Osteocyte (in vitro differentiated cells): ENCODE measurements around the gene DNAAF5. TPM values are rescaled to one million over a fixed set of nuclear protein-coding genes. Genes with fewer than 3 reads are reported as not detected.

Source experiments
- DNase-seq: peaks from one replicate; pipeline ENCODE4 v3.0.0; 2021; ENCODE audit warnings: mixed read lengths; ENCODE audit not compliant: unreplicated experiment; ENCODE audit errors: extremely low spot score
- H3K27ac Mint-ChIP-seq: one replicate; pipeline ENCODE4 v1.8.0; 2021; ENCODE audit warnings: mild to moderate bottlenecking, mixed read lengths; ENCODE audit not compliant: unreplicated experiment
- H3K27me3 Mint-ChIP-seq: one replicate; pipeline ENCODE4 v1.8.0; 2021; ENCODE audit warnings: mixed read lengths; ENCODE audit not compliant: unreplicated experiment
- H3K36me3 Mint-ChIP-seq: one replicate; pipeline ENCODE4 v1.8.0; 2021; ENCODE audit warnings: mixed read lengths; ENCODE audit not compliant: unreplicated experiment
- H3K4me1 Mint-ChIP-seq: one replicate; pipeline ENCODE4 v1.8.0; 2021; ENCODE audit warnings: mixed read lengths; ENCODE audit not compliant: unreplicated experiment
- H3K4me3 Mint-ChIP-seq: one replicate; pipeline ENCODE4 v1.8.0; 2021; ENCODE audit warnings: mild to moderate bottlenecking, moderate library complexity, mixed read lengths; ENCODE audit not compliant: unreplicated experiment
- H3K9me3 Mint-ChIP-seq: one replicate; pipeline ENCODE4 v1.8.0; 2021; ENCODE audit warnings: mixed read lengths; ENCODE audit not compliant: unreplicated experiment
- total RNA-seq: library from RNA; stranded (reverse); gene quantifications from 2 replicates; pipeline ENCODE4 v1.2.1, GENCODE V29; 2021
- TF ChIP-seq, protein P1 (sequence below): fragments of 200-600 bp; sonication (generic); IDR thresholded peaks from 2 replicates; pipeline ENCODE4 v1.5.0; 2021; ENCODE audit warnings: antibody characterized with exemption, mild to moderate bottlenecking, moderate library complexity

The DNAAF5 gene
- total RNA-seq, 1 donor from 2014 or later: 28.1 TPM

DNA sequence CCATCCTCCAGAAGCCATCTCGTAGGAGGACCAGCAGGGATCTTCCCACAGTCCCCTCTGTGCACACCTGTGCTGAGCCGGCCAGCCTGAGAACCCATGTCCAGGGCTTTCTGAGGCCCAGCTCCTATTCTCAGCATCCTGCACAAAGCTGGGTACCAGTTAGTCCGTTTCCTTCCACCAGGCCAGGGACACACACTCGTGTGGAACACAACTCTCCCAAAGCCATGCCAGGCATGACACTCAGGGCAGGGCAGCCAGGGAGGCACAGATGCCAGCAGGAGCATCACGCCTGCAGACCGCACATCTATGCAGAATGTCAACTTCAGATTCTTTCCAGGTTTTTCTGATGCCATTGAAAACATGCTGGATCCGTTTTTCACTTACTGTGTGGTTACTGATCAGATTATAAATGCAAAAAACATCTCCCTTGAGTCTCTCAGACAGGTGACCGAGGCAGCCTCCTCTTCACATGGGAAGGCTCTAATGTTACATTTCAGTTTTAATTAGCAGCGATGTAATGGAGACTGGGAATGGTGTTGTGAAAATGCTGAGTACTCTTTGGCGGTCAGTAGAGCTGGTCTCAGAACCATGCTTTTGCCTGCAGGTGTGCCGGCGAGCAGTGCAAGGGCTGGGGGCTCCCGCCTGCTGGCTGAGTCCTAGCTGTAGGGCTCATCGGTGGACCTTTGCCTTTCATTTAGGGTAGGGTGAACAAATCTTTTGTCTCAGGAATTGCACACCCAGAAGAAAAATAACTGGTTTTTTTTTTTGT is 102.5 kb downstream of the DNAAF5 start:
- no peak overlapping the region for H3K4me3 Mint-ChIP-seq
- H3K36me3 Mint-ChIP-seq: peaks cover 6% of the 10 kb centered on the region
- H3K9me3 Mint-ChIP-seq: no peaks in the 10 kb centered on the region
- TF ChIP-seq, protein P1, sequence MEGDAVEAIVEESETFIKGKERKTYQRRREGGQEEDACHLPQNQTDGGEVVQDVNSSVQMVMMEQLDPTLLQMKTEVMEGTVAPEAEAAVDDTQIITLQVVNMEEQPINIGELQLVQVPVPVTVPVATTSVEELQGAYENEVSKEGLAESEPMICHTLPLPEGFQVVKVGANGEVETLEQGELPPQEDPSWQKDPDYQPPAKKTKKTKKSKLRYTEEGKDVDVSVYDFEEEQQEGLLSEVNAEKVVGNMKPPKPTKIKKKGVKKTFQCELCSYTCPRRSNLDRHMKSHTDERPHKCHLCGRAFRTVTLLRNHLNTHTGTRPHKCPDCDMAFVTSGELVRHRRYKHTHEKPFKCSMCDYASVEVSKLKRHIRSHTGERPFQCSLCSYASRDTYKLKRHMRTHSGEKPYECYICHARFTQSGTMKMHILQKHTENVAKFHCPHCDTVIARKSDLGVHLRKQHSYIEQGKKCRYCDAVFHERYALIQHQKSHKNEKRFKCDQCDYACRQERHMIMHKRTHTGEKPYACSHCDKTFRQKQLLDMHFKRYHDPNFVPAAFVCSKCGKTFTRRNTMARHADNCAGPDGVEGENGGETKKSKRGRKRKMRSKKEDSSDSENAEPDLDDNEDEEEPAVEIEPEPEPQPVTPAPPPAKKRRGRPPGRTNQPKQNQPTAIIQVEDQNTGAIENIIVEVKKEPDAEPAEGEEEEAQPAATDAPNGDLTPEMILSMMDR: no peak
- no peak for DNase-seq
- H3K27me3 Mint-ChIP-seq: no peaks in the 10 kb centered on the region
- H3K4me1 Mint-ChIP-seq: peaks cover 76% of the 10 kb centered on the region
- H3K27ac Mint-ChIP-seq: peak overlapping the region; percentile 98

DNA sequence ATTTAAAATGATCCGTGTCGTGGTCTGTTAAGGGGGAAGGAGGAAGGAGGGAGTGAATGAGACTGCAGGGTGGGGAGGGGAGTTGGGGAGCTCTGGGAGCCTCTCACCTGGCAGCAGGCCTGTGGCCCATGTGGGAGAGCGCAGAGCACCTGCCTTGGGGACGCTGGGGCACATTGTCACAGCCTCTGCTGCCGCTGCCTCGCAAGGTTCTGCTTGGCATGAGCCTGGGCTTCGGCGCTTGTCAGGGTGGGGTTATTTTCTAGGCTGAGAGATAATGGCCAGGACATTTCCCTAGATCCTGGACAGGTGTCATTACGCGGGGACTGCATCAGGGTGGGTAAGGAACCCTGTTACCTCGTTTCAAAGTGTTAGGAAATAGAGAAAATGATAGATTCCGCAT is 103.6 kb downstream of the DNAAF5 start:
- H3K27me3 Mint-ChIP-seq: no peaks in the 10 kb centered on the region
- no peak overlapping the region for H3K4me3 Mint-ChIP-seq
- DNase-seq: no peak
- H3K4me1 Mint-ChIP-seq: peaks cover 69% of the 10 kb centered on the region
- no peaks in the 10 kb centered on the region for H3K9me3 Mint-ChIP-seq
- TF ChIP-seq, protein P1: no peak
- H3K27ac Mint-ChIP-seq: peak overlapping the region; percentile 98
- peaks cover 6% of the 10 kb centered on the region for H3K36me3 Mint-ChIP-seq

DNA sequence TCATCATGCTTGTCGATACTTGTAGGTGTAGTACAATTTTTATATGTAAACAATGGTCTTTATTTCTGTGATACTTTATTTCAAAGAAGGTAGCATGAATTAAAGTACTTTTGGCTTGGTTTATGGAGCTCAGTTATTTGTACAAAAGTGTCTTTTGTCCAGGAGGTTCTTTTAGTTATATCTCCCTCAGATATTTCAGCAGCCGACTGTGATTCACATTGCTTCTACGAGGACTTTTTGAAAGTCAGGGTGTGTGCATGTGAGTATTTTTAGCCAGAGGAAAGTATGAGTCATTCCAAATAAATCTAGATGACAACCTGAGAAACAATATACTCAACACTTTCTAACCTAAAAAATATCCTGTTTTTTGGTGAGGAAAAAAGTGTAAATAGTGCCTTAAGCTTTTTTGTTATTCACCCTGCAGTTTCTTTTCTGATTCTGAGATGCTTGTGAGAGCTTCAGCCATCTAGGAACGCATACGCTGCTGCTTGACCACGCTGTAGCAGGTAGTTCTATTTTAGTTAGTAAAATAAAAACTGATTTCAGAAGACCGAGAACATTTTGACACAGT is 105.2 kb downstream of the DNAAF5 start:
- H3K36me3 Mint-ChIP-seq: peaks cover 11% of the 10 kb centered on the region
- peaks cover 64% of the 10 kb centered on the region for H3K4me1 Mint-ChIP-seq
- no peaks in the 10 kb centered on the region for H3K9me3 Mint-ChIP-seq
- TF ChIP-seq, protein P1: no peak
- H3K27me3 Mint-ChIP-seq: no peaks in the 10 kb centered on the region
- H3K27ac Mint-ChIP-seq: peak overlapping the region; percentile 98
- peak overlapping the region; percentile 59 for H3K4me3 Mint-ChIP-seq
- DNase-seq: no peak

DNA sequence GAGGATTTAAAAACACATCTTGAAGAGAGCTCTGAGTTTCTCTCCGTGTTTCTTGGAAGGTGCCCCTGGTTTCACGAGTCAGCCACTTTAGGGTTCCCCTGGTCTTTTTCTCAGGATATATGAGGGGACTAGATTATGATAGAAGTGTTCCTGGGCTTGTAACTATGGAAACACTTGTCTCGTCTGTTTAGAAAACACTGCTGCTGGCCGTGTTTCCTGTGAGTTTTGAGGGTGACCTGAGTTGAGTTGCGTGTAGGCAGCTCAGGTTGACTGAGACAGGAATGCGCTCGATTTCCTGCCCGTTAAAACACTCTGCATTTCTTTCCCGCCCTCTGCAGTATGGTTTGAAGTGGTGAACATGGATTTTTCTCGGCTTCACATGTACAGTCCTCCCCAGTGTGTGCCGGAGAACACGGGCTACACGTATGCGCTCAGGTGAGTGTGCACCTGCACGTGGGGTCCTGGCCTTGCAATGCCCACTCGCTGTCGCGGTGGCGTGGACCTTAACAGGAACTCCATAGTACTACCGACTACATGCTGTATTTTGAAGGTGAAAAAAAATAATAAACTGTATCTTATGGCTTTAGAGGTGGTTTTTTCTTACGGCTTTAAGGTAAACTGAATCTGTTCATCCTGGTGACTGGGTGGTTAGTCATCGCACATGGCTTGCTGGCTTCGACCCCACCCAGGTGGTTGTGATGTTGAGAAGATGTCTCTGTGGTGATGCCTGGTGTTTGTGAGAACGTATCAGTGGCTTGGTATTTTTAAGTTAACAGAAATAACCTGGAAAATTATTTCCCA is 105.9 kb downstream of the DNAAF5 start, which contains the start of gene SUN1:
SUN1 (plus strand) TSS at position 310 of the 801 bp plus-strand sequence; CDS start at position 359, 49 bp downstream.
- peaks cover 65% of the 10 kb centered on the region for H3K4me1 Mint-ChIP-seq
- H3K36me3 Mint-ChIP-seq: peaks cover 14% of the 10 kb centered on the region
- TF ChIP-seq, protein P1: no peak
- H3K27me3 Mint-ChIP-seq: no peaks in the 10 kb centered on the region
- peak within 1 kb of the TSS; percentile 59 for H3K4me3 Mint-ChIP-seq
- peak within 1 kb of the TSS; percentile 98 for H3K27ac Mint-ChIP-seq
- H3K9me3 Mint-ChIP-seq: no peaks in the 10 kb centered on the region
- DNase-seq: no peak
